ENCODE measurements around the gene VSTM4. TPM values are rescaled to one million over a fixed set of nuclear protein-coding genes. Genes with fewer than 3 reads are reported as not detected.

Gene VSTM4
- total RNA-seq, 2 experiments from 2014 or later: not detected

DNA sequence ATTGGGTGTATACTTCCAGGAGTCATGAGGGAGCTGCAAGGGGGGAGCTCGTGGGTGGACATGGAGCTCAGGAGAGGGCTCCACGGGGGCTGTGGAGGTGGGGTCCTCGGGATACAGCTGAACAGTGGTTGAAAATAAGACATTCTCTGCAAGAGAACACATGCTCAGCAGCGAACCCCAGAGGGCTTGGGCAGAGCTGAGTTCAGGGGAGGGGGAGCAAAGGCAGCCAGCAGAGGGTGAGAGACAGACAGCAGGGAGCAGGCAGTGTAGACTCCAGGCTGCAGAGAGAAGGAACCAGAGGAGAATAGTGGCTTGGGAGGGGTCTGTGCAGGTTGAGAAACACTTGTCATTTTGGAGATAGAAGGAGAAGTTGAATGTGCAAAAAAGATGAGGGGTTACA lies 102.7 kb downstream of the VSTM4 start:
- no peaks in the 10 kb centered on the region for H3K9me3 ChIP-seq (ENCODE audit: low read length)
- no peak for TF ChIP-seq EZH2phosphoT487 (IDR thresholded peaks at IDR 0.05; ENCODE audit: borderline replicate concordance, low read depth, low read length)
- TF ChIP-seq, protein P1, sequence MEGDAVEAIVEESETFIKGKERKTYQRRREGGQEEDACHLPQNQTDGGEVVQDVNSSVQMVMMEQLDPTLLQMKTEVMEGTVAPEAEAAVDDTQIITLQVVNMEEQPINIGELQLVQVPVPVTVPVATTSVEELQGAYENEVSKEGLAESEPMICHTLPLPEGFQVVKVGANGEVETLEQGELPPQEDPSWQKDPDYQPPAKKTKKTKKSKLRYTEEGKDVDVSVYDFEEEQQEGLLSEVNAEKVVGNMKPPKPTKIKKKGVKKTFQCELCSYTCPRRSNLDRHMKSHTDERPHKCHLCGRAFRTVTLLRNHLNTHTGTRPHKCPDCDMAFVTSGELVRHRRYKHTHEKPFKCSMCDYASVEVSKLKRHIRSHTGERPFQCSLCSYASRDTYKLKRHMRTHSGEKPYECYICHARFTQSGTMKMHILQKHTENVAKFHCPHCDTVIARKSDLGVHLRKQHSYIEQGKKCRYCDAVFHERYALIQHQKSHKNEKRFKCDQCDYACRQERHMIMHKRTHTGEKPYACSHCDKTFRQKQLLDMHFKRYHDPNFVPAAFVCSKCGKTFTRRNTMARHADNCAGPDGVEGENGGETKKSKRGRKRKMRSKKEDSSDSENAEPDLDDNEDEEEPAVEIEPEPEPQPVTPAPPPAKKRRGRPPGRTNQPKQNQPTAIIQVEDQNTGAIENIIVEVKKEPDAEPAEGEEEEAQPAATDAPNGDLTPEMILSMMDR (conservative IDR thresholded peaks at IDR 0.05; ENCODE audit: low read length): peak; percentile 39
- H3K4me2 ChIP-seq (ENCODE audit: low read length): no peak overlapping the region
- ChIA-PET CTCF (ENCODE audit: unreplicated experiment) (interaction anchor here (1.3 kb wide), 1 partner anchor 40 kb away, joined by 3 read pairs; no protein-coding TSS in a partner anchor), POLR2A (interaction anchor here (1.2 kb wide), 2 partner anchors 35 to 64 kb away, joined by 3 to 5 read pairs; no protein-coding TSS in a partner anchor)
- no peak overlapping the region for H3K27ac ChIP-seq (ENCODE audit: low read depth, low read length, poor library complexity, severe bottlenecking)
- peak; percentile 34 for DNase-seq (ENCODE audit: low spot score)
- H3K36me3 ChIP-seq (ENCODE audit: insufficient read depth, low read length): no peaks in the 10 kb centered on the region
- H2AFZ ChIP-seq (ENCODE audit: low read length): peak overlapping the region; percentile 22; the same call in 1 of the 2 replicates
- BruUV-seq (replicated peaks): no TSS peak
- H4K20me1 ChIP-seq (ENCODE audit: insufficient read depth, low read length): no peaks in the 10 kb centered on the region
- no peaks in the 10 kb centered on the region for H3K9me2 ChIP-seq (ENCODE audit: insufficient read depth, low read length)
- intact Hi-C loops (cut with micrococcal nuclease; ENCODE audit: unreplicated experiment): no loop called here
- no peaks in the 10 kb centered on the region for H3K79me2 ChIP-seq (ENCODE audit: insufficient read depth, low read depth, low read length)
- peaks cover 24% of the 10 kb centered on the region for H3K4me1 ChIP-seq (ENCODE audit: insufficient read depth, low read length, poor library complexity, severe bottlenecking)
- no peak overlapping the region for H3K4me3 ChIP-seq (ENCODE audit: low read depth, low read length, poor library complexity, severe bottlenecking)

DNA sequence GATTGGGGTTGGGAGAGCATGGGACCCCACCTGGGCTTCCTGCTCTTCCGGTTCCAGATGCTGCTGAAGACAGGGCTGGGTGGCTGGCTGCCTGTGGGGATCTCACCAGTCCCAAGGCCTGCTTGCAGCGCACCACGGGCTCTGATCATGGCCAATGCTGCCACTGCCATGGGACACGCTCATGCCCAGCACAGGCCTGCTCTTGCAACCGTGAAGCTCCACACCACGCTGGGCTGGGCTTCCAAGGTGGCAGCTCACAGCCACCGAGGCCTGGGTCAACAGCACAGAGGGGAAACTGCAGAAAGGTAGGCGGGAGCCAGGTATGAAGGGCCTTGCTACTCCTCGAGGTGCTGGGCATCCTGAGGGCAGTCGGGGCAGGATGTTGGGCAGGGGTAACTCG lies 103.6 kb downstream of the VSTM4 start:
- H3K4me3 ChIP-seq (ENCODE audit: low read depth, low read length, poor library complexity, severe bottlenecking): no peak overlapping the region
- peaks cover 30% of the 10 kb centered on the region for H3K4me1 ChIP-seq (ENCODE audit: insufficient read depth, low read length, poor library complexity, severe bottlenecking)
- no peaks in the 10 kb centered on the region for H3K36me3 ChIP-seq (ENCODE audit: insufficient read depth, low read length)
- no peaks in the 10 kb centered on the region for H4K20me1 ChIP-seq (ENCODE audit: insufficient read depth, low read length)
- no peak overlapping the region for H3K27ac ChIP-seq (ENCODE audit: low read depth, low read length, poor library complexity, severe bottlenecking)
- BruUV-seq (replicated peaks): no TSS peak
- H3K79me2 ChIP-seq (ENCODE audit: insufficient read depth, low read depth, low read length): no peaks in the 10 kb centered on the region
- intact Hi-C loops (cut with micrococcal nuclease; ENCODE audit: unreplicated experiment): no loop called here
- no peak overlapping the region for H2AFZ ChIP-seq (ENCODE audit: low read length)
- H3K9me2 ChIP-seq (ENCODE audit: insufficient read depth, low read length): no peaks in the 10 kb centered on the region
- TF ChIP-seq EZH2phosphoT487 (IDR thresholded peaks at IDR 0.05; ENCODE audit: borderline replicate concordance, low read depth, low read length): no peak
- TF ChIP-seq, protein P1 (conservative IDR thresholded peaks at IDR 0.05; ENCODE audit: low read length): no peak
- no peak overlapping the region for H3K4me2 ChIP-seq (ENCODE audit: low read length)
- ChIA-PET CTCF (ENCODE audit: unreplicated experiment) (interaction anchor here (1.3 kb wide), 1 partner anchor 41 kb away, joined by 3 read pairs; no protein-coding TSS in a partner anchor), POLR2A (interaction anchor here (0.7 kb wide), 1 partner anchor 342 kb away, joined by 3 read pairs; no protein-coding TSS in a partner anchor)
- H3K9me3 ChIP-seq (ENCODE audit: low read length): no peaks in the 10 kb centered on the region
- no peak for DNase-seq (ENCODE audit: low spot score)

DNA sequence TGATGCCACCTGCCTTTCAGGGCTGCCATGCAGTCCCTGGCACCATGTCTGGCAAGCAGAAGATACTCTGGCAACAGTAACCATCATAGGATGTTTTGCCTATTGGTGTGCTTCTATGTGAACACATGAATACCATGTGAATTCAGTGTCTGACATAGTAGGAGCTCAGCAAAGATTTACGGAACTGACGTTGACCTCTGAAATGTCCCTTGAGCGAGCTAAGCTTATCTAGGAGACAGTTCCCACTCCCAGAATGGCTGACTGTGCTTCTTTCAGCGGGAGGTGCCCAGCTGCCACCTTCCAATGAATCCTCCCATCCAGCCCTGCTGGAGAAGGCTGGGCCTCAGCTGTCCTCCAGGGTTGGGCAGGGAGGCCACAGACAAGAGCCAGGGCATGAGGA lies 104.5 kb downstream of the VSTM4 start:
- CTCF ChIA-PET (ENCODE audit: unreplicated experiment): no interaction called here
- Histone ChIP-seq H3K4me1 (ENCODE audit: insufficient read depth, low read length, poor library complexity, severe bottlenecking) (peaks cover 30% of the 10 kb centered on the region), H3K79me2 (ENCODE audit: insufficient read depth, low read depth, low read length) (no peaks in the 10 kb centered on the region), H3K4me2 (ENCODE audit: low read length) (no peak overlapping the region), H3K4me3 (ENCODE audit: low read depth, low read length, poor library complexity, severe bottlenecking) (no peak overlapping the region), H3K9me2 (ENCODE audit: insufficient read depth, low read length) (no peaks in the 10 kb centered on the region), H4K20me1 (ENCODE audit: insufficient read depth, low read length) (no peaks in the 10 kb centered on the region), H3K36me3 (ENCODE audit: insufficient read depth, low read length) (no peaks in the 10 kb centered on the region), H3K9me3 (ENCODE audit: low read length) (no peaks in the 10 kb centered on the region), H2AFZ (ENCODE audit: low read length) (no peak overlapping the region; the same call in 1 of the 2 replicates), H3K27ac (ENCODE audit: low read depth, low read length, poor library complexity, severe bottlenecking) (no peak overlapping the region)
- intact Hi-C loops (cut with micrococcal nuclease; ENCODE audit: unreplicated experiment): no loop called here
- no TSS peak for BruUV-seq (replicated peaks)
- DNase-seq (ENCODE audit: low spot score): no peak
- POLR2A ChIA-PET: no interaction called here
- no peak for TF ChIP-seq EZH2phosphoT487 (IDR thresholded peaks at IDR 0.05; ENCODE audit: borderline replicate concordance, low read depth, low read length)
- TF ChIP-seq, protein P1 (conservative IDR thresholded peaks at IDR 0.05; ENCODE audit: low read length): no peak
